Stimulated activated CD8-positive, alpha-beta memory T cell treated with anti-CD3 and anti-CD28 coated beads, Interleukin-7, amount 100 ng/mL, for 48 hours (primary cell): Measurements from ENCODE around the gene KCNMA1.
A peak's percentile ranks its signal among the peaks of the same experiment; 100 is the strongest.
"Not testable (repeated sequence)": the region's sequence is repeated elsewhere in the genome, so short reads cannot be mapped to it uniquely, and the experiment has no call there.

Source experiments
- DNase-seq, 2 donors: peaks; one replicate each; pipeline ENCODE4 v3.0.0-alpha.2; 2020; ENCODE audit warnings: low read depth in 1 of 2; ENCODE audit errors: extremely low read depth in 1 of 2

Gene KCNMA1

GRCh38 chr10:77357185-77357584 is 280.4 kb downstream of the KCNMA1 start:
- DNase-seq: no peak

GRCh38 chr10:77355844-77356243 is 281.8 kb downstream of the KCNMA1 start:
- no peak for DNase-seq

GRCh38 chr10:77351386-77351785 is 286.2 kb downstream of the KCNMA1 start:
- DNase-seq: no peak

GRCh38 chr10:77350711-77351119 is 286.9 kb downstream of the KCNMA1 start:
- DNase-seq: peak; percentile 38 to 50

- DNase-seq: no peak
These were observed 287.5 kb downstream of the KCNMA1 start for GRCh38 chr10:77350134-77350533.

- no peak for DNase-seq
These were observed 288.4 kb downstream of the KCNMA1 start for GRCh38 chr10:77349226-77349625.

- DNase-seq: no peak
These were observed 288.9 kb downstream of the KCNMA1 start for GRCh38 chr10:77348751-77349150.

GRCh38 chr10:77348082-77348481 is 289.5 kb downstream of the KCNMA1 start:
- DNase-seq: no peak

GRCh38 chr10:77347052-77347451 is 290.6 kb downstream of the KCNMA1 start:
- DNase-seq: no peak

- no peak for DNase-seq
These were observed 296.6 kb downstream of the KCNMA1 start for GRCh38 chr10:77341055-77341454.

GRCh38 chr10:77339872-77340271 is 297.7 kb downstream of the KCNMA1 start:
- not testable (repeated sequence) for DNase-seq

GRCh38 chr10:77339166-77339565 is 298.4 kb downstream of the KCNMA1 start:
- no peak for DNase-seq

GRCh38 chr10:77338143-77338542 is 299.5 kb downstream of the KCNMA1 start:
- DNase-seq: no peak

GRCh38 chr10:77334501-77334900 is 303.1 kb downstream of the KCNMA1 start:
- DNase-seq: no peak

- no peak for DNase-seq
These were observed 303.8 kb downstream of the KCNMA1 start for GRCh38 chr10:77333610-77334340.

- no peak for DNase-seq
These were observed 305.4 kb downstream of the KCNMA1 start for GRCh38 chr10:77332256-77332655.

GRCh38 chr10:77328272-77328816 is 309.3 kb downstream of the KCNMA1 start:
- DNase-seq: no peak

GRCh38 chr10:77325233-77325537 is 312.4 kb downstream of the KCNMA1 start:
- DNase-seq: no peak

- DNase-seq: no peak
These were observed 315.8 kb downstream of the KCNMA1 start for GRCh38 chr10:77321838-77322237.

GRCh38 chr10:77320971-77321471 is 316.6 kb downstream of the KCNMA1 start:
- no peak for DNase-seq

- no peak for DNase-seq
These were observed 318.1 kb downstream of the KCNMA1 start for GRCh38 chr10:77319557-77319956.

GRCh38 chr10:77318739-77319138 is 318.9 kb downstream of the KCNMA1 start:
- no peak for DNase-seq

- DNase-seq: no peak
These were observed 320.4 kb downstream of the KCNMA1 start for GRCh38 chr10:77317221-77317620.
